Measurements from ENCODE around the gene MTHFD2L. TPM values are rescaled to one million over a fixed set of nuclear protein-coding genes. Genes with fewer than 3 reads are reported as not detected.

The MTHFD2L gene
- total and polyA plus RNA-seq, 2 of the 8 experiments (the other 6 are each of a cell fraction or from before 2014, with no cell fraction given): 5.4 to 15.0 TPM

GRCh38 chr4:74125029-74125428 is 32.9 kb upstream of the MTHFD2L start:
- no peaks in the 10 kb centered on the region for H3K79me2 ChIP-seq (ENCODE audit: control insufficient read depth in 1 of 2, insufficient read depth in 2 of 2, low read length in 2 of 2)

More at GRCh38 chr4:74125029-74125428, 32.9 kb upstream of the MTHFD2L start:
- no peak for TF ChIP-seq E2F6 (IDR thresholded peaks at IDR 0.05)
- TF ChIP-seq TEAD4 (IDR thresholded peaks at IDR 0.05; ENCODE audit: low read depth, low read length): 0 out of 2 replicates have a peak, but pooled peaks have one; percentile 28
- peak; percentile 65; the same call in 1 of the 2 replicates for TF ChIP-seq CEBPB (IDR thresholded peaks at IDR 0.05; ENCODE audit: low read depth, low read length)
- peaks cover 0 to 6% (median 0%) of the 10 kb centered on the region in 4 experiments; a peak in 1 of 8 replicates for H3K36me3 ChIP-seq (ENCODE audit: control insufficient read depth in 2 of 4, insufficient read depth in 4 of 4, low read length in 3 of 4)
- H4K5ac ChIP-seq (ENCODE audit: insufficient read length, low read depth, low read length): no peak overlapping the region
- no peak overlapping the region for H3K23ac ChIP-seq (ENCODE audit: insufficient read length)
- H2BK12ac ChIP-seq (ENCODE audit: low read depth, low read length): no peak overlapping the region
- CTCF ChIA-PET (ENCODE audit: partially characterized antibody): interaction anchor here (0.9 to 1.6 kb wide), 4 partner anchors 8 to 459 kb away, joined by 3 to 6 read pairs (median 4); no protein-coding TSS in a partner anchor
- no peak overlapping the region for H3K4me2 ChIP-seq (ENCODE audit: insufficient read depth in 1 of 2, low read depth in 2 of 2, low read length in 2 of 2)
- POLR2A ChIA-PET (ENCODE audit: partially characterized antibody): no interaction called here
- no peak overlapping the region for H3K27ac ChIP-seq (ENCODE audit: low read depth, low read length)
- no peak overlapping the region for H2BK5ac ChIP-seq (ENCODE audit: low read depth, low read length)
- H3K4me1 ChIP-seq (replicated peaks in 1 of 4; ENCODE audit: control insufficient read depth in 3 of 4, insufficient read depth in 4 of 4, low read length in 3 of 4): no peaks in the 10 kb centered on the region
- H3K79me1 ChIP-seq (ENCODE audit: low read depth, low read length): no peaks in the 10 kb centered on the region
- no peak overlapping the region for H3K56ac ChIP-seq (replicated peaks; ENCODE audit: insufficient read length, low read depth, low read length)
- H3K27me3 ChIP-seq (replicated peaks in 1 of 4; ENCODE audit: control insufficient read depth in 3 of 4, extremely low read depth in 1 of 4, insufficient read depth in 3 of 4, low read length in 3 of 4): no peaks in the 10 kb centered on the region
- no peak overlapping the region; a peak in 1 of 8 replicates for H3K4me3 ChIP-seq (ENCODE audit: extremely low read depth in 1 of 4, insufficient read depth in 2 of 4, low read depth in 3 of 4, low read length in 4 of 4)
- FAIRE-seq: no peak
- no peak overlapping the region for H2AFZ ChIP-seq (ENCODE audit: low read length)
- H3K9ac ChIP-seq (replicated peaks in 1 of 4; ENCODE audit: extremely low read depth in 1 of 4, low read depth in 3 of 4, low read length in 3 of 4): no peak overlapping the region
- no peak overlapping the region for H2BK120ac ChIP-seq (replicated peaks; ENCODE audit: low read depth, low read length)
- H3K9me3 ChIP-seq (ENCODE audit: insufficient read depth in 2 of 2, low read depth in 1 of 2, low read length in 1 of 2): peaks cover 17 to 21% of the 10 kb centered on the region in 2 experiments; a peak in 3 of 4 replicates
- H2BK15ac ChIP-seq (ENCODE audit: low read length): no peak overlapping the region
- H4K91ac ChIP-seq (replicated peaks; ENCODE audit: insufficient read length, low read length): no peak overlapping the region
- H2AK5ac ChIP-seq (ENCODE audit: low read depth, low read length): no peak overlapping the region
- H3K4ac ChIP-seq (replicated peaks; ENCODE audit: insufficient read length, low read depth, low read length): no peak overlapping the region
- no peak overlapping the region for H4K8ac ChIP-seq (ENCODE audit: extremely low read depth, insufficient read depth, low read length)
- 80% methylated on average over 1 of the region's 1 CpG; no CpG with 5 or more reads in 1 of the 2 experiments for WGBS, 2 experiments (ENCODE audit: extremely low coverage in 1 of 2, insufficient coverage in 1 of 2, insufficient read length in 1 of 2, insufficient replicate concordance in 2 of 2, low coverage in 1 of 2, low lambda C conversion rate in 2 of 2, missing lambda C conversion rate in 1 of 2)
- DNase-seq (ENCODE audit: low read depth in 1 of 2, low spot score in 2 of 2): no peak
- H3K18ac ChIP-seq (ENCODE audit: extremely low read depth, low read length): no peak overlapping the region
- peaks cover 1% of the 10 kb centered on the region; the same call in 1 of the 2 replicates for H3K23me2 ChIP-seq (ENCODE audit: low read depth, low read length)
- no peak overlapping the region for H2BK20ac ChIP-seq (ENCODE audit: low read length)
- H3K14ac ChIP-seq (ENCODE audit: insufficient read length): no peak overlapping the region
- no peaks in the 10 kb centered on the region for H4K20me1 ChIP-seq (replicated peaks in 1 of 2; ENCODE audit: control insufficient read depth in 1 of 2, insufficient read depth in 2 of 2, low read length in 2 of 2)

Measured in H1 (cell line).